Trophoblast cell (in vitro differentiated cells and primary cell): ENCODE results near the gene SZRD1.
"Not testable (repeated sequence)": the region's sequence is repeated elsewhere in the genome, so short reads cannot be mapped to it uniquely, and the experiment has no call there.

Experiments used
- DNase-seq, 2 donors: peaks; one replicate each; pipeline ENCODE4 v3.0.0-alpha.2; 2016
- H2AFZ ChIP-seq: 2 replicates; pipeline ENCODE4 v1.6.1; 2013; ENCODE audit warnings: low read length, moderate library complexity, mild to moderate bottlenecking; ENCODE audit not compliant: insufficient read depth, poor library complexity
- H2AK5ac ChIP-seq: 2 replicates; pipeline ENCODE4 v1.6.1; 2013; ENCODE audit warnings: mild to moderate bottlenecking, low read length
- H2BK120ac ChIP-seq: 2 replicates; pipeline ENCODE4 v1.6.1; 2013; ENCODE audit warnings: low read length, mild to moderate bottlenecking, moderate library complexity; ENCODE audit not compliant: insufficient read depth, poor library complexity
- H2BK12ac ChIP-seq: 2 replicates; pipeline ENCODE4 v1.6.1; 2013; ENCODE audit warnings: mild to moderate bottlenecking, low read length, moderate library complexity
- H2BK5ac ChIP-seq: 2 replicates; pipeline ENCODE4 v1.6.1; 2013; ENCODE audit warnings: low read length, low read depth, moderate library complexity, mild to moderate bottlenecking; ENCODE audit not compliant: poor library complexity
- H3K14ac ChIP-seq: 2 replicates; pipeline ENCODE4 v1.6.1; 2013; ENCODE audit warnings: mild to moderate bottlenecking, low read length
- H3K18ac ChIP-seq: 2 replicates; pipeline ENCODE4 v1.6.1; 2013; ENCODE audit warnings: mild to moderate bottlenecking, low read length
- H3K23ac ChIP-seq: 2 replicates; pipeline ENCODE4 v1.6.1; 2013; ENCODE audit warnings: low read length
- H3K27ac ChIP-seq: 2 replicates; pipeline ENCODE4 v1.5.1; 2013; ENCODE audit warnings: low read depth, mild to moderate bottlenecking, inconsistent platforms, low read length, moderate library complexity
- H3K27me3 ChIP-seq: 2 replicates; pipeline ENCODE4 v1.6.1; 2013; ENCODE audit warnings: inconsistent platforms, mild to moderate bottlenecking, low read length, moderate library complexity; ENCODE audit not compliant: insufficient read depth
- H3K36me3 ChIP-seq, 2 experiments: 1 replicate in 1 of 2; 2 replicates in 1 of 2; pipeline ENCODE4 v1.6.1; 2013; ENCODE audit warnings: low read length in 2 of 2, mild to moderate bottlenecking in 2 of 2, moderate library complexity in 1 of 2; ENCODE audit not compliant: insufficient read depth in 2 of 2, control insufficient read depth in 1 of 2
- H3K4ac ChIP-seq: 2 replicates; pipeline ENCODE4 v1.6.1; 2013; ENCODE audit warnings: low read depth, mild to moderate bottlenecking, low read length, moderate library complexity
- H3K4me1 ChIP-seq, 2 experiments: 1 replicate in 1 of 2; 2 replicates in 1 of 2; pipeline ENCODE4 v1.6.1; 2013; ENCODE audit warnings: low read length in 2 of 2, mild to moderate bottlenecking in 2 of 2, moderate library complexity in 1 of 2; ENCODE audit not compliant: insufficient read depth in 2 of 2, control insufficient read depth in 1 of 2
- H3K4me2 ChIP-seq: 2 replicates; pipeline ENCODE4 v1.6.1; 2013; ENCODE audit warnings: inconsistent platforms, mild to moderate bottlenecking, low read length, moderate library complexity
- H3K4me3 ChIP-seq: 2 replicates; pipeline ENCODE4 v1.5.1; 2013; ENCODE audit warnings: mild to moderate bottlenecking, low read depth, low read length, inconsistent platforms
- H3K79me1 ChIP-seq: one replicate; pipeline ENCODE4 v1.6.1; 2013; ENCODE audit warnings: low read length
- H3K79me2 ChIP-seq: 2 replicates; pipeline ENCODE4 v1.6.1; 2013; ENCODE audit warnings: low read length, mild to moderate bottlenecking; ENCODE audit not compliant: control insufficient read depth, insufficient read depth, poor library complexity
- H3K9ac ChIP-seq: 2 replicates; pipeline ENCODE4 v1.6.1; 2013; ENCODE audit warnings: mild to moderate bottlenecking, low read length
- H3K9me3 ChIP-seq: 2 replicates; pipeline ENCODE4 v1.6.1; 2013; ENCODE audit warnings: low read depth, mild to moderate bottlenecking, control low read depth, inconsistent platforms, low read length; ENCODE audit not compliant: insufficient read depth
- H4K12ac ChIP-seq: 2 replicates; pipeline ENCODE4 v1.6.1; 2013; ENCODE audit warnings: low read depth, mild to moderate bottlenecking, low read length, moderate library complexity
- H4K8ac ChIP-seq: 2 replicates; pipeline ENCODE4 v1.6.1; 2013; ENCODE audit warnings: low read depth, mild to moderate bottlenecking, low read length, moderate library complexity
- H4K91ac ChIP-seq: one replicate; pipeline ENCODE4 v1.6.1; 2013; ENCODE audit warnings: low read depth, mild to moderate bottlenecking, low read length, moderate library complexity
- WGBS: extraction: QIAGEN DNeasy Blood & Tissue Kit; methylation state at CpG from one replicate; pipeline ENCODE4 v1.1.7; 2013; ENCODE audit warnings: missing lambda C conversion rate; ENCODE audit not compliant: insufficient read length, insufficient coverage; ENCODE audit errors: extremely low coverage; 5-methylcytosine and 5-hydroxymethylcytosine counted together

SZRD1 gene

GRCh38 chr1:16342331-16343062 lies 24.5 kb upstream of the SZRD1 start:
- no peak overlapping the region for H3K4me2 ChIP-seq
- H3K4me1 ChIP-seq = no peaks in the 10 kb centered on the region
- H3K27ac ChIP-seq = no peak overlapping the region
- no peak overlapping the region for H3K18ac ChIP-seq
- no peaks in the 10 kb centered on the region for H3K79me1 ChIP-seq
- peaks cover 2% of the 10 kb centered on the region for H3K79me2 ChIP-seq
- H3K23ac ChIP-seq = no peak overlapping the region
- H2BK5ac ChIP-seq = no peak overlapping the region
- no peak overlapping the region for H4K8ac ChIP-seq
- no peak for DNase-seq
- no peak overlapping the region for H2BK12ac ChIP-seq
- H3K27me3 ChIP-seq = no peaks in the 10 kb centered on the region
- H3K36me3 ChIP-seq = peaks cover 2 to 4% of the 10 kb centered on the region in 2 experiments
- H4K12ac ChIP-seq = no peak overlapping the region
- H3K9ac ChIP-seq = no peak overlapping the region
- no peak overlapping the region for H3K4ac ChIP-seq
- no CpG with 5 or more reads among the region's 10 CpGs for WGBS
- no peak overlapping the region for H4K91ac ChIP-seq
- H2BK120ac ChIP-seq = no peak overlapping the region
- H3K4me3 ChIP-seq = no peak overlapping the region
- no peak overlapping the region for H3K14ac ChIP-seq
- H2AFZ ChIP-seq = no peak overlapping the region
- no peak overlapping the region for H2AK5ac ChIP-seq
- H3K9me3 ChIP-seq = no peaks in the 10 kb centered on the region

- H3K79me1 ChIP-seq, H3K27ac ChIP-seq, H3K14ac ChIP-seq, H3K9me3 ChIP-seq, H3K4ac ChIP-seq, H3K4me1 ChIP-seq, H2BK5ac ChIP-seq, H4K8ac ChIP-seq, H3K4me3 ChIP-seq, DNase-seq, H3K4me2 ChIP-seq, H2BK12ac ChIP-seq, H2AK5ac ChIP-seq, H3K79me2 ChIP-seq, H3K27me3 ChIP-seq, H2AFZ ChIP-seq, H3K18ac ChIP-seq, H3K9ac ChIP-seq, H3K36me3 ChIP-seq, H4K91ac ChIP-seq, H4K12ac ChIP-seq, H3K23ac ChIP-seq, H2BK120ac ChIP-seq: not testable (repeated sequence)
- no CpG with 5 or more reads among the region's 6 CpGs for WGBS
Observed at GRCh38 chr1:16343276-16343675, 23.8 kb upstream of the SZRD1 start.

GRCh38 chr1:16348414-16349182 lies 18.4 kb upstream of the SZRD1 start:
- H2AK5ac ChIP-seq = no peak overlapping the region
- WGBS = no CpG with 5 or more reads among the region's 14 CpGs
- H3K4me1 ChIP-seq = peaks cover 5 to 13% of the 10 kb centered on the region in 2 experiments
- H3K4ac ChIP-seq = no peak overlapping the region
- H4K12ac ChIP-seq = no peak overlapping the region
- peaks cover 13% of the 10 kb centered on the region for H3K79me2 ChIP-seq
- no peak overlapping the region for H4K8ac ChIP-seq
- H2AFZ ChIP-seq = no peak overlapping the region
- H2BK12ac ChIP-seq = no peak overlapping the region
- no peak overlapping the region for H3K18ac ChIP-seq
- H2BK5ac ChIP-seq = no peak overlapping the region
- peaks cover 11% of the 10 kb centered on the region for H3K79me1 ChIP-seq
- H4K91ac ChIP-seq = no peak overlapping the region
- no peaks in the 10 kb centered on the region for H3K27me3 ChIP-seq
- no peak overlapping the region for H3K4me3 ChIP-seq
- no peaks in the 10 kb centered on the region for H3K36me3 ChIP-seq
- H3K4me2 ChIP-seq = no peak overlapping the region
- H3K23ac ChIP-seq = no peak overlapping the region
- H2BK120ac ChIP-seq = no peak overlapping the region
- DNase-seq = peak; percentile 64 to 91
- no peaks in the 10 kb centered on the region for H3K9me3 ChIP-seq
- no peak overlapping the region for H3K14ac ChIP-seq
- no peak overlapping the region for H3K9ac ChIP-seq
- no peak overlapping the region for H3K27ac ChIP-seq

- no peak overlapping the region for H3K4me3 ChIP-seq
- peaks cover 11% of the 10 kb centered on the region for H3K79me2 ChIP-seq
- no peak overlapping the region for H3K4me2 ChIP-seq
- no peak overlapping the region for H2BK5ac ChIP-seq
- no peak overlapping the region for H3K18ac ChIP-seq
- no peaks in the 10 kb centered on the region for H3K9me3 ChIP-seq
- no peaks in the 10 kb centered on the region for H3K36me3 ChIP-seq
- no peak overlapping the region for H2AK5ac ChIP-seq
- H3K4ac ChIP-seq = no peak overlapping the region
- no CpG with 5 or more reads among the region's 2 CpGs for WGBS
- no peak overlapping the region for H2BK12ac ChIP-seq
- peak in 1 of 2 donors; percentile 34 for DNase-seq
- no peak overlapping the region for H3K27ac ChIP-seq
- H4K91ac ChIP-seq = no peak overlapping the region
- H4K8ac ChIP-seq = no peak overlapping the region
- peaks cover 11% of the 10 kb centered on the region for H3K79me1 ChIP-seq
- no peak overlapping the region for H2BK120ac ChIP-seq
- H3K9ac ChIP-seq = no peak overlapping the region
- H3K23ac ChIP-seq = no peak overlapping the region
- H4K12ac ChIP-seq = no peak overlapping the region
- peaks cover 5 to 13% of the 10 kb centered on the region in 2 experiments for H3K4me1 ChIP-seq
- no peak overlapping the region for H2AFZ ChIP-seq
- H3K14ac ChIP-seq = no peak overlapping the region
- no peaks in the 10 kb centered on the region for H3K27me3 ChIP-seq
Observed at GRCh38 chr1:16349847-16350406, 17.1 kb upstream of the SZRD1 start.
